ENCODE data around the gene WDR46.
"Not testable (repeated sequence)": the region's sequence is repeated elsewhere in the genome, so short reads cannot be mapped to it uniquely, and the experiment has no call there.

WDR46 gene

GRCh38 chr6:33292996-33293682 lies 4.1 kb upstream of the WDR46 start:
- Histone ChIP-seq H3K36me3 (replicated peaks) (peaks cover 39% of the 10 kb centered on the region), H3K27me3 (replicated peaks) (no peaks in the 10 kb centered on the region), H3K27ac (no peak overlapping the region), H3K4me3 (ENCODE audit: low read depth, low read length) (no peak overlapping the region)
- in situ Hi-C loops (cut with HindIII; ENCODE audit: low pct_ligation_motif_present, low sequenced_read_pairs): no loop called here
- DNase-seq: no peak
- no peak for TF ChIP-seq CTCF (IDR thresholded peaks at IDR 0.05; ENCODE audit: low read depth, low read length, missing control alignments)

DNA sequence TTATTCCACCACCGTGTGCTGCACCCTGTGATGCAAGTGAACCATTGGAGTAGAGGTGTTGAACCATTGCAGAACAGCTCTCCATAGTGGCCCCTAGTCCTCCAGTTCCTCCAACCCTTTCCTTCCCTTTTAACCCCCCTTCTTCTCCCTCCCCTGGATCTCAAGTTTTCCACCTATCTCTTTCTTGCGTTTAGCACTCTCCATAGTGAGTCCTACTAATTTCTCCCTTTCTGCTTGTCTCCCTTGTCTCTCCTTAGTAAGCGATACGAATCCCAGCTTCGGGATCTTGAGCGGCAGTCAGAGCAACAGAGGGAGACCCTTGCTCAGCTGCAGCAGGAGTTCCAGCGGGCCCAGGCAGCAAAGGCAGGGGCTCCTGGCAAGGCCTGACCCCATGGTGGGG lies 1.4 kb upstream of the WDR46 start:
- Histone ChIP-seq H3K27me3 (replicated peaks) (no peaks in the 10 kb centered on the region), H3K36me3 (replicated peaks) (peaks cover 52% of the 10 kb centered on the region), H3K27ac (no peak overlapping the region), H3K4me3 (ENCODE audit: low read depth, low read length) (peak overlapping the region; percentile 86)
- no peak for TF ChIP-seq CTCF (IDR thresholded peaks at IDR 0.05; ENCODE audit: low read depth, low read length, missing control alignments)
- in situ Hi-C loops (cut with HindIII; ENCODE audit: low pct_ligation_motif_present, low sequenced_read_pairs): no loop called here
- DNase-seq: no peak

- TF ChIP-seq CTCF (IDR thresholded peaks at IDR 0.05; ENCODE audit: low read depth, low read length, missing control alignments): no peak
- DNase-seq: no peak
- Histone ChIP-seq H3K4me3 (ENCODE audit: low read depth, low read length) (peak overlapping the region; percentile 86), H3K27ac (peak overlapping the region; percentile 69), H3K36me3 (replicated peaks) (peaks cover 52% of the 10 kb centered on the region), H3K27me3 (replicated peaks) (no peaks in the 10 kb centered on the region)
- in situ Hi-C loops (cut with HindIII; ENCODE audit: low pct_ligation_motif_present, low sequenced_read_pairs): no loop called here
Measured at GRCh38 chr6:33289784-33290315, 811 bp upstream of the WDR46 start.

DNA sequence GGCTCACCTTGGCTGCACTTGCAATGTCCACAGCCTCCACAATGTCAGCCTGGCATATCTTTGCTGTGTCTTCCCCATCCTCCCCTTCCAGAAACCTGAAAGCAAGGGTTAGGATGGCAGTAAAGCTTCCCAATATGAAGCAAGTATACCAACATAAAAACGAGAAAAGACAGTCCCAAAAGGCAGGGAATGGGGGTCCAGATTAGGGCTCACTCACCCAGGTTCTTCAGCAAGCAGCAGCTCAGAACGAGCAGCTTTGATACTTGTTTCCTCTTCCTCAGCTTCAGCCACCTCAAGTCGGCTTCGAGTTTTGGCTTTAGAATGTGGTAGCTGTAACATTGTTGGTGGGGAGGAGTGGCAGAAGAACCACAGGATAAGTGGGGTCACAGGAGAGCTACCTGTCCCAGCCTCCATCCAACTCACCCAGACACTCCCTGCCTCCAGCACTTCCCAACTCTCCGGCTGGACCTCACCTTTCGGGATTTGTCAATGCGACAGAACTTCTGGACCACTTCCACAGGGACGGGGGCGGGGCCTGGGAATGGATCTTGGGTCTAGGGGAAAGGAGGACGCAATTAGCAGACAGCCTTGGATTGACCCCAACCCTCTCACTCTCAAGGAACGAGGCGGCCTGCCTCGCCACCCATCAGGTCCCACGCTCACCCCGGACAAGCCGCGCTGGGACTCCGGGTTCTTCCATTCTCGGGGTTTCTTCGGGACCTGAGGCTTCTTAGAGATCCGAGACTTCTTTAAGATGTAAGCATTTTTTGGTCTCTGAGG lies 708 bp downstream of the WDR46 start:
- DNase-seq: no peak
- in situ Hi-C loops (cut with HindIII; ENCODE audit: low pct_ligation_motif_present, low sequenced_read_pairs): no loop called here
- H3K27me3 ChIP-seq (replicated peaks): no peaks in the 10 kb centered on the region
- H3K27ac ChIP-seq: peak overlapping the region; percentile 69
- peak overlapping the region; percentile 86 for H3K4me3 ChIP-seq (ENCODE audit: low read depth, low read length)
- no peak for TF ChIP-seq CTCF (IDR thresholded peaks at IDR 0.05; ENCODE audit: low read depth, low read length, missing control alignments)
- peaks cover 50% of the 10 kb centered on the region for H3K36me3 ChIP-seq (replicated peaks)

GRCh38 chr6:33286946-33287914 lies 1.8 kb downstream of the WDR46 start:
- Histone ChIP-seq H3K36me3 (replicated peaks) (peaks cover 48% of the 10 kb centered on the region), H3K27me3 (replicated peaks) (no peaks in the 10 kb centered on the region), H3K27ac (no peak overlapping the region), H3K4me3 (ENCODE audit: low read depth, low read length) (no peak overlapping the region)
- in situ Hi-C loops (cut with HindIII; ENCODE audit: low pct_ligation_motif_present, low sequenced_read_pairs): no loop called here
- TF ChIP-seq CTCF (IDR thresholded peaks at IDR 0.05; ENCODE audit: low read depth, low read length, missing control alignments): no peak
- no peak for DNase-seq

DNA sequence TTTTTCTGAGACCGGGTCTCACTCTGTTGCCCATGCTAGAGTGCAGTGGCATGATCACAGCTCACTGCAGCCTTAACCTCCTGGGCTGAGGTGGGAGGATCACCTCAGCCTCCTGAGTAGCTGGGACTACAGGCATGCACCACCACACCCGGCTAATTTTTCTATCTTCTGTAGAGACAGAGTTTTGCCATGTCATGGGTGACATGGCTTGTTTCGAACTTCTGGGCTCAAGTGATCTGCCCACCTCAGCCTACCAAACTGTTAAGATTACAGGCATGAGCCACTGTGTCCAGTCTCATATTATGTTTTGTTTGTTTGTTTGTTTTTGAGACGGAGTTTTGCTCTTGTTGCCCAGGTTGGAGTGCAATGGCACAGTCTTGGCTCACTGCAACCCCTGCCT lies 3.8 kb downstream of the WDR46 start:
- peaks cover 50% of the 10 kb centered on the region for H3K36me3 ChIP-seq (replicated peaks)
- H3K27me3 ChIP-seq (replicated peaks); in situ Hi-C loops (cut with HindIII; ENCODE audit: low pct_ligation_motif_present, low sequenced_read_pairs); H3K4me3 ChIP-seq (ENCODE audit: low read depth, low read length); H3K27ac ChIP-seq; DNase-seq: not testable (repeated sequence)

Measured in brain microvascular endothelial cell (primary cell).